SKM-1 (cell line): ENCODE results near the gene SLC25A26.

Experiments
- DNase-seq: peaks from one replicate; lab custom pipeline; 2025; ENCODE audit not compliant: unreplicated experiment; lab: John Stamatoyannopoulos, UW

Gene SLC25A26

DNA sequence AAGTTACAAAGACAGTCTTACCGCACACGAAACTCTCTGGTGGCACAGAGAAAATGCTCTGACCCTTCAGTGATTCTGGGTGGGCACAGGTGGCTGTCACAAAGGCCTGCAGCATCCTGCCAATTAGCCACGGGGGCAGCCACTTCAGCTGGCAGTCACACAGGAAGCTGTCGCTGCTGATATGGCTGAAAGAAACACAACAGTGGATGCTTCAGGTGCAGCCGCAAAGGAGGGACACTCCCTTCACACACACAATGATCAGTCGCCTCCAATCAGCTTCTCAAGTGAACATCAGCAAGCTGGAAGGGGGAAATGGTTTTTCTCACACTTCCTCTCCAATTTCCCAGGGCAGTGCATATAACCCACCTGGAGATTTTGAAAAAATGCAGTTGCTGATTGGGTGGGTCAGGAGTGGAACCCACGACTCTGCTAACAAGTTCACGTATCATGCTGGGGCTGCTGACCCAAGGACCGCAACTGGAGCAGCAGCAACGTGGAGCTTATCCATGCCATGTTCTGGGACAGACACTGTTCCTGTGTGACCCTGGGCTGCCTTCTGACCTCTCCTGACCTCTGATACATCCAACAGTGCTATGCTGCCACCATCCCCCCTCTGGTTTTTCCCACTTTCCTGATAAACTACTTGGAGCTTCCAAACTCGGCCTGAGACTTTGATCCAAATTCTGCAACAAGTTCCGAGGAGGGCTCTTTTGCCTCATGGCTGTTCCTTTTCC lies 173.4 kb downstream of the SLC25A26 start:
- no peak for DNase-seq

DNA sequence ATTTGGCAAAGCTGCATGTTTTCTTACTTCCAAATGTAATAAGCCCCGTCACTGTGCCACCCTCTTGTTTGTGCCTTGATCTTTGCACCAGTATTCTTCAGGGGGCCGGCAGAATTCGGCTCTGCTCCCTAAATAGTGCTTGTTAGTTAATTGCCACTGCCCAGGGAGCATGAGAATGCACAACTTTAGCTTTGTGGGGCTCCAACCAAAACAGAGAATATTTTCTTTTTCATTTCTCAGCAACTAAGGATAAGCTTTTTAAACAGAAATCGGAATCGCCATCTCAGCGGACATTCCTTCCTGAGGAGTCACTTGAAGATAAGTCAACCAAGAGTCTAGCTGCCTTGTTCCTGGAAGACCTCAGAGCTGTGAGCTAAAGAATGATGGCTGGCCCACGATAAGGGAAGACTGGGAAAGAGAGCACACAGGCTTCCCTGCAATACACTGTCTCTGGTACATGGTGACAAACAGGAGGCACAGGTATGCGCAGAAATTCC lies 174.0 kb downstream of the SLC25A26 start:
- no peak for DNase-seq

DNA sequence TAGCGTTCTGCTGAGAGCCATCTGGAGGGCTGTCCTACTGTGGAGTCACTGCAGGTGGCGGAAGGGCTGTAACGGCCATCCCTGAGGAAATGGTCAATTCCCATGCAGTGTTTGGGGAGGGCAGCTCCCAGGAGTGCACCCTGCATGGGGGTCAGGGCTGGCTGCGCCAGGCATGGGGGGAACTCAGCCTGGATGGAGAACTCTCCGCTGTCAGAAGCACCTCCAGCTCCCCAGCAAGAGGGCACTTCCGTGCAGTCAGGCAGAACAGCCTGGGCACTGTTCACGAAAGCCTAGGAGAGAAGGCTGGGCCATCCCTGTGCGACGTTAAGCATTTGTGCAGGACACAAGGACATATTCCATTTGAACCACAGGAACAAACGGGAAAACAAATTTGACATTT lies 174.8 kb downstream of the SLC25A26 start:
- DNase-seq, result no peak

DNA sequence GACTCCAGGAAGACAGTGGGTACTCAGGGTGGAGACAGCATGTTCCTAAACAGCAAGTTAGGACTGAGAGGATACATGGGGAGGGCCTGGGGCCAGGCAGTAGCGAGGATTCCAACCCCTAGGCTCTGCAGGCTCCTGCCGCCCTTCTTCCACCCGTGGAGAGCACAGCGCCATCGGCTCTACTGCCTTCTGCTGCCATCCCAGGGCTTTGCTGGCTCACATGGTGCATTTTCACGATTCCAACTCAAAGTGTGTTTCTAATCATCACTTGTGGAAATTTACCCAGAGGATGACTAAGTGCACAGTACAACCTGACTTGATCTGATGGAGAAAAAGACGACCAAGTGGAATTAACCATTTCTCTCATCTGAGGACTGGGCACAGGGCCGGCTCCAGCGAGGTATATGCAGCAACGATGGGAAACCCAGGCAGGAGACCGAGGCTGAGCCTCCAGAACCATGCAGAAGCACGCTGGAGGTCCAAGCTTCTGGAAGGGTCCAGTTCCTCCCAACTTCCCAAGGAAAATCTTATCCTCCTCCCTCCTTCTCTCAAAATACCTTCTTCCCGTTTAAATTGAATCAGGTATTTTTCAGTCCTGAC lies 175.5 kb downstream of the SLC25A26 start:
- no peak for DNase-seq

DNA sequence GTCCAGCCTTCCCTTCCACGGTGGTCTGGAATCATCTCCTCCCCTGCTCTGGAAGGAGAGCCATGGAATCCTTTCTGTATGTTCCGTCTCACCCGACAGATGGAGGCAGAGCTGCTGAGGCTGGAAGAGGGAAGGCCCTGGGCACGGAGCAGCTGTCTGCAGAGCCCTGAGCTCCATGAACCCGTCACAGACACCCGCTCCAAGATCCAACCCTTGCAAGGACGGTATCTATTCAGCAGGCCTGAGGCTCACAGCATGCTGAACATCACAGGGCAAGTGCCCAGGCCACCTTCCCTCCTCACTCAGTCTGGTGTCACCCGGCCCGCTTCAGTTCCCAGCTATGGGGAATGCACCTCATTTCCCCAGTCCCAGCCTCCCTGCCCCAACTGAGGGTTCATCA lies 176.1 kb downstream of the SLC25A26 start:
- no peak for DNase-seq

DNA sequence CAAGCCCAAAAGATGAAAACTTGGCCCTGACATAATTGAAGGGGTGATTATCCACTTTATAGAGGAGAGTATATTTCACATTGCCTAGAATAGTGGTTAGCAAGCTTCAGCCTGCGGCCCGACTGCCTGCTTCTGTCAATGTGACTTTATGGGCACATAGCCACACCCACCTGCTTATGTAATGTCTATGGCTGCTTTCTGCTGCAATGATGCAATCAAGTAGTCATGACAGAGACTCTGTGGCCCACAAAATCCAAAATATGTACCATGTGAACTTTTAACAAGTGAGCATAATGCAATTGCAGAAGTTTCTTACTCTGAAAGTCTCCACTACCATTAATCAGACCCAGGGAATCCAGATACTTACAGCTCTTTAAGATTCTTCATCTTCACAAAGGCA lies 176.9 kb downstream of the SLC25A26 start:
- no peak for DNase-seq

DNA sequence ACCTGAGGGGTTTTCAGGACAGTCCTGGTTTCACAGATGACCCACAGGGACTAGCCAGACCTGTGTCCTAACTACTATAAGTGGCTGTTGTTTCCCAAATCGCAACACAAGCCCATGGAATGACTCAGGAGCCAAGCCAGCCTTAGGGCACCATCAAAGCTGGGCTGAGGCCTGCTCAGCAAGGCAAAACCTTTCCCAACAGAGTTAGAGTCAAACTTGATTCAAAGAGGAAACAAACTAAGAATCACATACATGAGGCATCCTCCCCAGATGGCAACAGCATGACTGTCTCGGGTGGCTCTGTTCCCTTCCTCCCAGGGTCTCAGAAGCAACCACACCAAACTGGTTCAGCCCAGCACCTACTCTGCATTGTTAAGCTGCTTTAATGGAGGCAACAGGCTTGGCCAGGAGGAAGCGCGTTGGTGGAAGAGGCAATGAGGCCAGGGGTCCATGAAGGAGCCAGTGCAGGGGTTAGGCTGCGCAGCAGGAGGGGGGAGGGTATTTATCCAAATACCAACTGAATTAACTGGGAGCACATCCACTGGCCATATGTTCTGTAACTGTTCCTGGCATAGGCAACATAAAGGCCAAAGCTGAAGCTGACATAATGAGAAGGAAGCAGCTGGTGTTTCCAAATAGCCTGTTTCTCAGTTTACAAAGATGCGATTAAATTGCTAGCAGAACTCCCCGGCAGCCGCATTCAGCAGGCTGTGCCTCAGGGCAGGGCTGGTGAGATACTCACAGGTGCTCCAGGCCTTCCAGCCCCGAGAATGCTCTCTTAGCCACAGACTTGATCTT lies 177.6 kb downstream of the SLC25A26 start:
- DNase-seq, result no peak

DNA sequence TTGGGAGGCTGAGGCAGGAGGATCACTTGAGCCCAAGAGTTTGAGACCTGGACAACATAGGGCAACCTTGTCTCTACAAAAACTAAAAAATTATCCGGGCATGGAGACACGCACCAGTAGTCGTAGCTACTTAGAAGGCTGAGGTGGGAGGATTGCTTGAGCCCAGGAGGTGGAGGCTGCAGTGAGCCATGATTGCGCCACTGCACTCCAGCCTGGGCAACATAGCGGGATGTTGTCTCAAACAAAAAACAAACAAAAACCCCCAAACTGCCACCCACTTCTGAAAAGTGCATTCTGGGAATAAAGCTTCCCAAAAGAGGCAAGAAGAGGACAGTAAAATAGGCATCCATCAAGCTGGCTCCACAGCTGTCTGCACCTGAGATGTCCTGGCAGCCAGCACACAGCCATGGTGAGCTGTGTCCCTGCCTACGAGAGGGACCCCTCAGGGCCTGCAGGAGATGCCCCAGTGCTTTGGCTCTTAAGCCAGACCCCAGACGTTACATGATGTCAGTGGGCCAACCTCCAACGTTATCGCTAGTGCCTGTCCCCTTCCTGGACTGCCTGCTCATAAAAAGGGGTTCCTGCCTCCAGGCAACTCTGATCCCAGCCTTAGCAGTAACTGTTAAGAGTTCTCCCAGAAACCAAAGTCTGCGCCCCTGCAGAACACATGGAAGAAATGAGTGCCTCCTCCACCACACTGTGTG lies 178.9 kb downstream of the SLC25A26 start:
- DNase-seq, result no peak

DNA sequence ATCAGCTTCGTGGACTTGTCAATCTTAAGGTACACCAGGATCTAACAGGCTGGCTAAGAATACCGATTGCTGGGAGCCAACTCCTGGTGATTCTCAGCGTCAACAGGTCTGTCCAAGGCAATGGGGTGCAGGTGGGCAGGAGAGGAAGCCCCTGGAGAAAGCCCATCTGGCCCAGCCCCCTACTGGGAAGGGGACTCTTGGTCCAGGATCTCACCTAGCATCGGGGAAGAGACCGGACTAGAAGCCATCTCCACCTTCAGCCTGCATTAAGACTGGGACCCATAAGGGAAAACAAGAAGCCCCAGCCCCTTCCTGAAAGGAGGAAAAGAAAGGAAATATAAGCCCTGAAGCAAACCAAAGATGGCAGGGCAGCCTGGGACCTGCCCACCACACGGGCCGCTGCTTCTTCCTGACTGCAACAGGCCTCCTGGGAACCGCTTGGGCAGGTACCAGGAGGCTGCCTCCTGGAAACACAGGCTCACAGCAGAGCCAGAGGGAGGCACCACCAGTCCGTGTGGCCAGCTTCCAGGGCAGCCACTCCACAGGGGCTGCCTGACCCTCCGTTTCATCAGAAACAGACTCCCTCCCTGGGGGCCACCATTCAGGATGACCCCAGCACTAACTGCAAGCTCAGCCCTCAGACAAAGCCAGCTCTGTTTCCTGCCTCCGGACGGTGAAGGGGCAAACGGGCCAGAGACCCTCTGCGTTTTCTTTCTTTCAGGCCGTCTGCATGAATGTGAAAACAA lies 179.8 kb downstream of the SLC25A26 start:
- no peak for DNase-seq

DNA sequence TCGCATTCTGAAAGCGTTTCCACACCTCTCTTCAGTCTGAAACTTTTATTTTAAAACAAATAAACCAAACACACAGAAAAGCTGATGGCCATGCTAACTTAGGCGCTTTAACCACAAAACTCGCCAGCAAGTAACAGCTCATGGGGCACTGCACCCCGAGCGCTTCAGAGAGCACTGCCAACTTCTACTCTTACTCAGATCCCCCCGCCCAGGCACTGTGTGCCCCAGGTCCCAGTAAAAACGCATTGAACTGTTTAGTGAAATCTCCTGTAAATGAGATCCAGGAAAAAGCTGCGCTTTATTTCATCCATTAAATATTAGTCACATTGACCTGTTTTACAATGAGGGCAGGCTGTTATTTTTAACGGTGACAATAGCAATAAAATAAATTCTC lies 180.4 kb downstream of the SLC25A26 start:
- DNase-seq, result no peak

DNA sequence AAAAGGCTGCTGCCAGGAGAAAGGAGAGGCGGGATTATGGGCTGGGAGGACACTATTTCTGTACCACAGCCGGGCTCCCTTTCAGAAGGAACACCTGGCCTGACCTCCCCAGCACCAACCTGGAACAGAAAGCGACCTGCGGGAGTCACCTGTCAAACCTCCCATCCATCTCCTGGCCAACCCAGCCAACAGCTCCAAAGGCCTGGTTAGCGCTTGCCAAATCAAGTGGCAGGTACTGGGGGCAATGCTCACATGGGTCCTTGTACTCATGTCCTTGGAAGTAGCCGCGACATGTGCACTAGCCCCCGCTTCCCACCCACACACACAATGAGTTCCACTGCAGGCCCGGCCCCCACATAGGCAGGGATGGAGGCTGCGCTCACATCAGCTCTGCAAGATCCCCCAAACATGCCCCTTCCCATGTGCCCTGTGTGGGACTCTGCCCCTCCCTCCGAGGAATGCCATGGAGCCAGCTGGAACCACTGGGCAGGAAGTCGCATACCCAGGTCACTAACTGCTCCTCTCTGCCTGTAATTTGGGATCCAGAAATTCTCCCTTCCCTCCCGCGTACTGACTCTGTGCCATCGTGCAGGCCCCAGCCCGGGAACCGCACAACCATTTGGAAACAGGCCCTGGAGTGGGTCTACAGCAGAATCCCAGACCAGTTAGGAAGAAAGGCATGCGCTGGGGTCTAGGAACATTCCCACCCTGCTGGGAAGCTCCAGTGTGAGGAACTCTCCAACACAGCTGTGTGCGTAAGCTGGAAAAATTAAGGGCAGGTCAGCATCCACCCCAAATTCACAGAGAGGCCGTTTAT lies 181.1 kb downstream of the SLC25A26 start:
- no peak for DNase-seq

DNA sequence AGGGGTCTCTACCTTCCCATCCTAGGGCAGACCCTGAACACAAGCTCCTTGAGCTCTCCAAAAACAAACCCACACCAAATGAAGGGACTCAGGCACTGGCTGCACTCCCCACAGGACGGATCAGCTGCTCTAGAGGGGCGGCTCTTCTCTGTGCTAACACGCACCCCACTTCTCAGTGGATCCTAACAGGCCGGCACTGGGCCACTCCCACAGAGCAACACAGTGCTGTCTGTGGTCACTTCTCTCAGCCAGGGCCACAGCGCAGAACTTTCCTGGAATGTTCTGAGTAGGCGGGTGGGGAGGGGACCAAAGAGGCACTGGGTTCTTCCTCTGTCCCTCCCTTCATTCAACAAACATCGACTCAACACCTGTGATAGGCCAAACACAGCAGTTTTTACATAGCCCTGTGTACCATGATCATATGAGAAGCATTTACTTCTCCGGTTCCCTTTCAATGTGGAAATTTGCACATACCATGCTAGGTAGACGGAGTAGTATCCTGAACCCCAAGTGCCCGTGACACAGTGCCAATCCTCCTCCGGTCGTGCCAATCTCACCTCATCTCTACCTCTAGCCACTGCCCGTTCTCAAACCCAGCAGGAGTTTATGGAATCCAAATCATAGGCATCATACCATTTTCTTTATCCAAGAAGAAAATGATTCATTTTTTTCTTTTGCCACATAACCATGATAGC lies 181.9 kb downstream of the SLC25A26 start:
- DNase-seq, result no peak

DNA sequence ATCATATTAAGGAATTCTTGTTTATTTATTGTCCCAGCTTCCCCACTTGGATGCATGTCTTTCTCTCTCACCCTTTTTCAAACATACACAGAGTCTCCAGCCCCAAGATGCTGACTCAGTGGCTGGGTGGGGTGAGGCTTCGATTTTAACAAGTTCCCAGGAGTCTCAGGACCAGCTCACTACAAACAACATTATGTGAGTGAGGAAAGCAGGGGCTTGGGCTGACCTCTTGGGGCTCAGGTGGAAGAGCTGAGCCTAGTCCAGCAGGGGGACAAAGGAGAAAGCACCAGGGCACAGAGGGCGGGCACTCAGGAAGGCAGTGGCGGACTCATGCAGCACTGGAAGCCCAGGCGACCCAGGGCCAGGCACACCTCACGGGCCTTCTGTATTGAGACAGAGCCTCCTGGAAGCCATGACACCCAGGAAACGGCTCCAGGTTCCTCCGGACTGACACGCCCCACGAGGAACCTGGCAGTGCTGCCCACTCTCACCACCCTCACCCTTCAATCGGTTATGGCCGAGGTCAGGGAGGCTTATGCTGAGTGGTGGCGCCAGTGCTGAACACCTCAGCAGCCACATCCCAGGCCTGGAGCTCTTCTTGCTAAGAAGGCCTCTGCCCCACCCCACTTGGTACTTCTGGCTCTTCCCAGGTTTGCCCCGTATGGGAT lies 182.7 kb downstream of the SLC25A26 start:
- DNase-seq, result no peak

DNA sequence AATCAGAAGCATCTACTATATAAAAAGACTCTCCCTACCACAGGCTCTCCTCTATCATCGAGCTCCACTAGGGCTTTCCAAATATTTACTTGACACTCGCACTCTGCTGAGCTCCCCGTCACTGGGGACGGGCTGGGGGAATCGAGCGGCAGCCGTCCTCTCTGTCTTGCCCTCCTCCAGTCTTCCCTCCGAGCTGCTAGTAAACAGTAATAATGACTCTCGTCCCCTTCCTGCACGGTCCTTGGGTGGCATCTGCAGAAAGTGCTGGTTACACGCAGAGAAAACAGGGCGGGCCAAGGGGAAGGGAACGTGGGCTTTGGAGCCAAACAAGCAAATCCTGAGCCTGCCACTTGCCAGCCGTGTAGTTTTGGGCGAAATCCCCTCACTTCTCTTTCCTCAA lies 183.4 kb downstream of the SLC25A26 start:
- DNase-seq, result no peak

DNA sequence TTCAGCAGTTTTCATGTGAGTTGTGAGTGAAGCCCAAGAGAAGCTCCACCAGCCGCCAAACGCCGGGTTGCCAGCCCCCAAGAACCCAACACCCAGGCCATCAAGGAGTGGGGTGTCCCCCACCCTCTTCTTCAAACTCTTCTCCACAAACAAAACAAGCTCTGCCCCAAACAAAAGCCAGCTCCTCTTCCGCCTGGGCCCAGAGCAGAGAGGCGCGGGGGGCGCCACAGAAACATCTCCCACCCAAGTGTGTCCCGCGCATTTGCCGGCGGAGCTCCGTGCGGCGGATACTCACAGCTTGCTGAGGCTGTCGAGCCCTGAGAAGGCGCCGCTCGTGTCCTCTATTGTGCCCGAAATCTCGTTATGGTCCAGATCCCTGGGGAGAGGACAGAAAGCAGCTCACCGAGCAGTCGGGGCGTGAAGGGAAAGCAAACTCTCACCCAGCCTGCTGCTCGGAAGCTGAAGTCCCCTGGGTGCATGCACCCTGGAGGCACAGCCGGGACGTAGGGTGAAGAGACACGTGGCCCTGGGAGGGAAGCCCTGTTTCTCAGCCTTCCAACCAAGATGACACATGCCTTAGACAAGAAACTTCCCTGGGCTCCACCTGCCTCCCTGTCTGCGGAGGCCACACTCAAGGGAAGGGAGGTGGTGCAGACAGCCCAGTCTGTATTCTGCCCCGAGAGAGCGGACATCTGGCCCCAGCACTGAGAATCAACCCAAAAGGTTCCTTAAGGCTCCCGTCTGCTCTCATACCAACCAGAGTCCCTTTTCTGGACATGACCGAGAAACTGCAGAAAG lies 184.3 kb downstream of the SLC25A26 start:
- DNase-seq, result no peak

DNA sequence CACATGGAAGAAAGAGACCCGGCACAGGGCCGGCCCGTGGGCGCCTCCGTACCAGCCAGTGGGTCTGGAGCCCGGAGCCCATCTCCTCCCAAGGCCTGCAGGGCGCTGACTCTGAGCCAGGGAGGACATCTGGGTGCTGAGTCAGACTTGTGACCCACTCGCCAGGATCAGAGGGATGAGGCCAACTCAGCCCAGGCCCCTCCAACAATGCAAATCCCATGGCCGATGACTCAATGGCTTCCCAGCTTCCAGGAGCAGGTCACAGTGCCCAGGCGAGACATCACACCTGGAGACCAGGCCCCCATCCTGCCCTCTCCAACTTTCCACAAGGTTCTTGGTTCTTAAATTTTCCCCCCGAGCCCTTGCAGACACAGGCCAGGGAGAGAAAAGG lies 184.9 kb downstream of the SLC25A26 start:
- DNase-seq, result no peak

DNA sequence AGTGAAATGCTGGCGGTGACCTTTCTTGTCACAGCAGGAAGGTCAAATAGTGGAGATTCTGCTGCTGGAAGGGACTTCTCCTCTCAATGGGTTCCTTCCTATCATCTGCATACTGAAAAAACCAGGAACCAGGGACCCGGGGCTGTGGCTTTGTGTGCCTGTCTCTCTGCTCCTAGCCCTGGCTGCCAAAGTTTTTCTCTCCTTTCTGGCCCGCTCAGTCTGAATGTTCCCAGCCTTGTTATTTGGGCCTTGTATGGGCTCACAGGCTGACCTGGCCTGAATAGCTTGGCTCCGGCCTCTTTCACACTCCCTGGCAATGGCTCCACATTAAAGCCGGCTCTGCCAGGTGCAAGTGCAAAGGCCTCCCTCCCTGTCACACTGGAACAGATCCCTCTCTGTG lies 185.4 kb downstream of the SLC25A26 start:
- DNase-seq, result no peak
